HFF-Myc (cell line): ENCODE results near the gene C4A.

Source experiments
- DNase-seq: peaks from one replicate; pipeline ENCODE4 v3.0.0-alpha.2; 2011; ENCODE audit warnings: low read depth; ENCODE audit errors: extremely low read depth
- H3K4me3 ChIP-seq: replicated peaks from 2 replicates; pipeline ENCODE4 v1.5.1; 2011; ENCODE audit warnings: low read depth, mild to moderate bottlenecking, control low read depth, low read length
- CTCF ChIP-seq: IDR thresholded peaks from 2 replicates; pipeline ENCODE4 v1.5.1; 2012; ENCODE audit warnings: mild to moderate bottlenecking, low read depth, low read length, control low read depth; ENCODE audit errors: missing control alignments

C4A gene

GRCh38 chr6:31967926-31968320 is 13.9 kb upstream of the C4A start:
- no peak for TF ChIP-seq CTCF
- H3K4me3 ChIP-seq, result no peak overlapping the region
- no peak for DNase-seq

GRCh38 chr6:31968326-31968725 is 13.5 kb upstream of the C4A start:
- no peak for DNase-seq
- TF ChIP-seq CTCF, result no peak
- H3K4me3 ChIP-seq, result no peak overlapping the region

- no peak overlapping the region for H3K4me3 ChIP-seq
- DNase-seq, result no peak
- TF ChIP-seq CTCF, result no peak
Measured at GRCh38 chr6:31968791-31969711, 12.8 kb upstream of the C4A start.

GRCh38 chr6:31969712-31970603 is 11.9 kb upstream of the C4A start:
- no peak for TF ChIP-seq CTCF
- DNase-seq, result no peak
- H3K4me3 ChIP-seq, result peak overlapping the region; percentile 75

GRCh38 chr6:31970604-31971271 is 11.1 kb upstream of the C4A start:
- TF ChIP-seq CTCF, result no peak
- DNase-seq, result no peak
- H3K4me3 ChIP-seq, result peak overlapping the region; percentile 75

GRCh38 chr6:31971279-31971992 is 10.4 kb upstream of the C4A start:
- H3K4me3 ChIP-seq, result peak overlapping the region; percentile 75
- DNase-seq, result no peak
- no peak for TF ChIP-seq CTCF
